ENCODE measurements around the gene LIX1L. TPM values are rescaled to one million over a fixed set of nuclear protein-coding genes. Genes with fewer than 3 reads are reported as not detected.
A peak's percentile ranks its signal among the peaks of the same experiment; 100 is the strongest.
"Not testable (repeated sequence)": the region's sequence is repeated elsewhere in the genome, so short reads cannot be mapped to it uniquely, and the experiment has no call there.

LIX1L gene
- total RNA-seq, 1 donor from 2014 or later: 52.2 TPM

- H3K9me3 Mint-ChIP-seq (ENCODE audit: unreplicated experiment): no peaks in the 10 kb centered on the region
- TF ChIP-seq CTCF (IDR thresholded peaks at IDR 0.05): no peak
- no peaks in the 10 kb centered on the region for H3K4me1 Mint-ChIP-seq (ENCODE audit: unreplicated experiment)
- H3K27ac Mint-ChIP-seq (ENCODE audit: unreplicated experiment): no peak overlapping the region
- no peak for DNase-seq (ENCODE audit: extremely low spot score, unreplicated experiment)
- H3K4me3 Mint-ChIP-seq (ENCODE audit: unreplicated experiment): no peak overlapping the region
- peaks cover 18% of the 10 kb centered on the region for H3K36me3 Mint-ChIP-seq (ENCODE audit: unreplicated experiment)
- H3K27me3 Mint-ChIP-seq (ENCODE audit: unreplicated experiment): no peaks in the 10 kb centered on the region
Measured at GRCh38 chr1:145942405-145942804, 15.4 kb downstream of the LIX1L start.

- peaks cover 20% of the 10 kb centered on the region for H3K36me3 Mint-ChIP-seq (ENCODE audit: unreplicated experiment)
- no peak overlapping the region for H3K4me3 Mint-ChIP-seq (ENCODE audit: unreplicated experiment)
- DNase-seq (ENCODE audit: extremely low spot score, unreplicated experiment): no peak
- no peaks in the 10 kb centered on the region for H3K9me3 Mint-ChIP-seq (ENCODE audit: unreplicated experiment)
- H3K27ac Mint-ChIP-seq (ENCODE audit: unreplicated experiment): no peak overlapping the region
- no peak for TF ChIP-seq CTCF (IDR thresholded peaks at IDR 0.05)
- H3K4me1 Mint-ChIP-seq (ENCODE audit: unreplicated experiment): no peaks in the 10 kb centered on the region
- H3K27me3 Mint-ChIP-seq (ENCODE audit: unreplicated experiment): no peaks in the 10 kb centered on the region
Measured at GRCh38 chr1:145937436-145937835, 20.4 kb downstream of the LIX1L start.

GRCh38 chr1:145936247-145936646 lies 21.6 kb downstream of the LIX1L start:
- Mint-ChIP-seq H3K27ac (ENCODE audit: unreplicated experiment) (no peak overlapping the region), H3K27me3 (ENCODE audit: unreplicated experiment) (no peaks in the 10 kb centered on the region), H3K9me3 (ENCODE audit: unreplicated experiment) (no peaks in the 10 kb centered on the region), H3K4me3 (ENCODE audit: unreplicated experiment) (no peak overlapping the region), H3K36me3 (ENCODE audit: unreplicated experiment) (peaks cover 21% of the 10 kb centered on the region), H3K4me1 (ENCODE audit: unreplicated experiment) (no peaks in the 10 kb centered on the region)
- DNase-seq (ENCODE audit: extremely low spot score, unreplicated experiment): peak; percentile 67
- no peak for TF ChIP-seq CTCF (IDR thresholded peaks at IDR 0.05)

- Mint-ChIP-seq H3K36me3 (ENCODE audit: unreplicated experiment) (peaks cover 20% of the 10 kb centered on the region), H3K27ac (ENCODE audit: unreplicated experiment) (no peak overlapping the region), H3K27me3 (ENCODE audit: unreplicated experiment) (no peaks in the 10 kb centered on the region), H3K9me3 (ENCODE audit: unreplicated experiment) (no peaks in the 10 kb centered on the region), H3K4me1 (ENCODE audit: unreplicated experiment) (no peaks in the 10 kb centered on the region), H3K4me3 (ENCODE audit: unreplicated experiment) (no peak overlapping the region)
- no peak for DNase-seq (ENCODE audit: extremely low spot score, unreplicated experiment)
- TF ChIP-seq CTCF (IDR thresholded peaks at IDR 0.05): no peak
Measured at GRCh38 chr1:145935708-145936107, 22.1 kb downstream of the LIX1L start.

- H3K36me3 Mint-ChIP-seq (ENCODE audit: unreplicated experiment): peaks cover 14% of the 10 kb centered on the region
- DNase-seq (ENCODE audit: extremely low spot score, unreplicated experiment); H3K4me1 Mint-ChIP-seq (ENCODE audit: unreplicated experiment); H3K27me3 Mint-ChIP-seq (ENCODE audit: unreplicated experiment); H3K9me3 Mint-ChIP-seq (ENCODE audit: unreplicated experiment); H3K4me3 Mint-ChIP-seq (ENCODE audit: unreplicated experiment); H3K27ac Mint-ChIP-seq (ENCODE audit: unreplicated experiment): not testable (repeated sequence)
Measured at GRCh38 chr1:145932522-145933009, 25.3 kb downstream of the LIX1L start.

Measured in osteocyte (in vitro differentiated cells).